K562 (cell line): ENCODE data around the gene TUBB2A. TPM values are rescaled to one million over a fixed set of nuclear protein-coding genes. Genes with fewer than 3 reads are reported as not detected.
A peak's percentile ranks its signal among the peaks of the same experiment; 100 is the strongest.

Experiments
- ARID1B ChIP-seq: fragments of 450-650 bp; IDR thresholded peaks from 2 replicates; pipeline ENCODE4 v1.6.1; 2016; ENCODE audit warnings: antibody characterized with exemption, mild to moderate bottlenecking, inconsistent platforms
- CTBP1 ChIP-seq: fragments of 450-650 bp; IDR thresholded peaks from 2 replicates; pipeline ENCODE4 v1.6.1; 2016; ENCODE audit warnings: borderline replicate concordance
- FOSL1 ChIP-seq: fragments of 200-800 bp; sonication (Bioruptor generic); conservative IDR thresholded peaks from 2 replicates; pipeline ENCODE4 v1.6.1; 2016; ENCODE audit warnings: missing genetic modification characterization, missing compliant biosample characterization
- HDAC1 ChIP-seq, 2 experiments: fragments of 450-650 bp; IDR thresholded peaks; 2 replicates each; pipeline ENCODE4 v1.6.1; 2016 to 2017; ENCODE audit warnings: inconsistent platforms in 1 of 2, mild to moderate bottlenecking in 1 of 2, moderate library complexity in 1 of 2
- HNRNPLL ChIP-seq: fragments of 200-400 bp; formaldehyde crosslinking; IDR thresholded peaks from 2 replicates; pipeline ENCODE4 v1.6.1; 2017; ENCODE audit warnings: low read length, low read depth, mild to moderate bottlenecking; ENCODE audit not compliant: poor library complexity, severe bottlenecking
- NCOA4 ChIP-seq: fragments of 450-650 bp; IDR thresholded peaks from 2 replicates; pipeline ENCODE4 v1.6.1; 2018; ENCODE audit warnings: mild to moderate bottlenecking; ENCODE audit not compliant: partially characterized antibody
- NCOR1 ChIP-seq: fragments of 450-650 bp; IDR thresholded peaks from 2 replicates; pipeline ENCODE4 v1.6.1; 2016; ENCODE audit warnings: mild to moderate bottlenecking, moderate library complexity
- ZNF316 ChIP-seq: fragments of 450-650 bp; IDR thresholded peaks from 2 replicates; pipeline ENCODE4 v1.6.1; 2016
- ZNF76 ChIP-seq: fragments of 250-450 bp; sonication (Bioruptor Pico); IDR thresholded peaks from 2 replicates; pipeline ENCODE4 v1.4.0; 2020; ENCODE audit warnings: mild to moderate bottlenecking, moderate library complexity, borderline replicate concordance
- polyA plus RNA-seq, 8 experiments: library from polyadenylated mRNA; depleted of rRNA in 4 of 8; stranded (reverse) in 5 of 8; unstranded in 3 of 8; fragments of >200 nt; fragmentation: Nextera tagmentation in 2 of 8; fragmentation: Illumina TruSeq in 1 of 8; extraction: Ambion mirVana in 2 of 8; extraction: Trizol in 1 of 8; gene quantifications; 2 replicates each; pipeline versions ENCODE4 v1.2.1 to v1.2.3, GENCODE V29; 2011 to 2014; ENCODE audit warnings: inconsistent platforms in 1 of 8, missing spikeins in 1 of 8
- total RNA-seq, 7 experiments: library from RNA; depleted of rRNA in 6 of 7; stranded (reverse); fragments of >200 nt in 6 of 7; fragmentation: Illumina TruSeq in 2 of 7; extraction: Trizol in 2 of 7; gene quantifications; 2 replicates each; pipeline versions ENCODE4 v1.2.1 to v1.2.3, GENCODE V29; 2011 to 2021; ENCODE audit warnings: low replicate concordance in 1 of 7
- TF ChIP-seq, protein P1 (sequence below): fragments of 450-650 bp; formaldehyde crosslinking; IDR thresholded peaks from 2 replicates; pipeline ENCODE4 v1.4.0; 2022; ENCODE audit warnings: missing genetic modification characterization
- TF ChIP-seq, protein P2 (sequence below), 2 experiments: fragments of 450-650 bp; formaldehyde crosslinking in 1 of 2; IDR thresholded peaks; 2 replicates each; pipeline versions ENCODE4 v1.4.0 to v1.6.1; 2014 to 2020; ENCODE audit warnings: mild to moderate bottlenecking in 2 of 2, borderline replicate concordance in 1 of 2, low read depth in 1 of 2
- TF ChIP-seq, protein P3 (sequence below), 2 experiments: fragments of 450-650 bp; IDR thresholded peaks; 2 replicates each; pipeline ENCODE4 v1.6.1; 2016
- TF ChIP-seq, protein P4 (sequence below): sonication (generic); formaldehyde crosslinking; IDR thresholded peaks from 2 replicates; pipeline ENCODE4 v1.8.0; 2023; ENCODE audit warnings: mild to moderate bottlenecking, missing genetic modification reagents
- TF ChIP-seq, protein P5 (sequence below): fragments of 450-650 bp; conservative IDR thresholded peaks from 2 replicates; pipeline ENCODE4 v1.6.1; 2016; ENCODE audit warnings: missing genetic modification characterization, low read depth, mild to moderate bottlenecking, control low read depth, missing compliant biosample characterization

Gene TUBB2A
- total and polyA plus RNA-seq, 9 of the 15 experiments (the other 6 are each of a cell fraction or from before 2014, with no cell fraction given): 3.6 to 92.1 (median 45.6) TPM

DNA sequence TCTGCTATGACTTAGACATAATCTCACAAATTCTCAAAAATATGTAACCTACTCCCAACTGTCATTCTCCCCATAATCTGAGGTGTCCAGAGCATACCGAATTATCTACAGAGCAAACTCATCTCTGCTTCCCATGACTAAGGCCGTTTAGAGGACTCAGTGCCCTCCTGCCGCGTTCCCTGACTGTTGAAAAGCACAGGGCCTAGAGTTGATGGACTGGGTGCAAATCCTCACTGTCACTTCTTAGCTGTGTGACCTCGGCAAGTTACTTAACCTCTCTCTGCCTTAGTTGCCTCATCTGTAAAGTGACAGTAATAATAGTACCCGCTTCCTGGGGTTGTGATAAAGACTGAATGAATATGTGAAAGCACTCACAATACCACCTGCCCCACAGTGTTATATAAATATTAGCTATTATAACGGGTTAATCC lies 4.7 kb upstream of the TUBB2A start (continued):
- TF ChIP-seq, protein P1, sequence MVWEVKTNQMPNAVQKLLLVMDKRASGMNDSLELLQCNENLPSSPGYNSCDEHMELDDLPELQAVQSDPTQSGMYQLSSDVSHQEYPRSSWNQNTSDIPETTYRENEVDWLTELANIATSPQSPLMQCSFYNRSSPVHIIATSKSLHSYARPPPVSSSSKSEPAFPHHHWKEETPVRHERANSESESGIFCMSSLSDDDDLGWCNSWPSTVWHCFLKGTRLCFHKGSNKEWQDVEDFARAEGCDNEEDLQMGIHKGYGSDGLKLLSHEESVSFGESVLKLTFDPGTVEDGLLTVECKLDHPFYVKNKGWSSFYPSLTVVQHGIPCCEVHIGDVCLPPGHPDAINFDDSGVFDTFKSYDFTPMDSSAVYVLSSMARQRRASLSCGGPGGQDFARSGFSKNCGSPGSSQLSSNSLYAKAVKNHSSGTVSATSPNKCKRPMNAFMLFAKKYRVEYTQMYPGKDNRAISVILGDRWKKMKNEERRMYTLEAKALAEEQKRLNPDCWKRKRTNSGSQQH (CRISPR knock-in tag): peak; percentile 82; the same call in 1 of the 2 replicates
- TF ChIP-seq FOSL1 (tag): peak; percentile 71
- TF ChIP-seq, protein P2, sequence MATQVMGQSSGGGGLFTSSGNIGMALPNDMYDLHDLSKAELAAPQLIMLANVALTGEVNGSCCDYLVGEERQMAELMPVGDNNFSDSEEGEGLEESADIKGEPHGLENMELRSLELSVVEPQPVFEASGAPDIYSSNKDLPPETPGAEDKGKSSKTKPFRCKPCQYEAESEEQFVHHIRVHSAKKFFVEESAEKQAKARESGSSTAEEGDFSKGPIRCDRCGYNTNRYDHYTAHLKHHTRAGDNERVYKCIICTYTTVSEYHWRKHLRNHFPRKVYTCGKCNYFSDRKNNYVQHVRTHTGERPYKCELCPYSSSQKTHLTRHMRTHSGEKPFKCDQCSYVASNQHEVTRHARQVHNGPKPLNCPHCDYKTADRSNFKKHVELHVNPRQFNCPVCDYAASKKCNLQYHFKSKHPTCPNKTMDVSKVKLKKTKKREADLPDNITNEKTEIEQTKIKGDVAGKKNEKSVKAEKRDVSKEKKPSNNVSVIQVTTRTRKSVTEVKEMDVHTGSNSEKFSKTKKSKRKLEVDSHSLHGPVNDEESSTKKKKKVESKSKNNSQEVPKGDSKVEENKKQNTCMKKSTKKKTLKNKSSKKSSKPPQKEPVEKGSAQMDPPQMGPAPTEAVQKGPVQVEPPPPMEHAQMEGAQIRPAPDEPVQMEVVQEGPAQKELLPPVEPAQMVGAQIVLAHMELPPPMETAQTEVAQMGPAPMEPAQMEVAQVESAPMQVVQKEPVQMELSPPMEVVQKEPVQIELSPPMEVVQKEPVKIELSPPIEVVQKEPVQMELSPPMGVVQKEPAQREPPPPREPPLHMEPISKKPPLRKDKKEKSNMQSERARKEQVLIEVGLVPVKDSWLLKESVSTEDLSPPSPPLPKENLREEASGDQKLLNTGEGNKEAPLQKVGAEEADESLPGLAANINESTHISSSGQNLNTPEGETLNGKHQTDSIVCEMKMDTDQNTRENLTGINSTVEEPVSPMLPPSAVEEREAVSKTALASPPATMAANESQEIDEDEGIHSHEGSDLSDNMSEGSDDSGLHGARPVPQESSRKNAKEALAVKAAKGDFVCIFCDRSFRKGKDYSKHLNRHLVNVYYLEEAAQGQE (IDR thresholded peaks at IDR 0.05; ENCODE audit: borderline replicate concordance): no peak
- TF ChIP-seq, protein P2 (CRISPR knock-in tag; IDR thresholded peaks at IDR 0.05; ENCODE audit: low read depth): no peak
- TF ChIP-seq, protein P3, sequence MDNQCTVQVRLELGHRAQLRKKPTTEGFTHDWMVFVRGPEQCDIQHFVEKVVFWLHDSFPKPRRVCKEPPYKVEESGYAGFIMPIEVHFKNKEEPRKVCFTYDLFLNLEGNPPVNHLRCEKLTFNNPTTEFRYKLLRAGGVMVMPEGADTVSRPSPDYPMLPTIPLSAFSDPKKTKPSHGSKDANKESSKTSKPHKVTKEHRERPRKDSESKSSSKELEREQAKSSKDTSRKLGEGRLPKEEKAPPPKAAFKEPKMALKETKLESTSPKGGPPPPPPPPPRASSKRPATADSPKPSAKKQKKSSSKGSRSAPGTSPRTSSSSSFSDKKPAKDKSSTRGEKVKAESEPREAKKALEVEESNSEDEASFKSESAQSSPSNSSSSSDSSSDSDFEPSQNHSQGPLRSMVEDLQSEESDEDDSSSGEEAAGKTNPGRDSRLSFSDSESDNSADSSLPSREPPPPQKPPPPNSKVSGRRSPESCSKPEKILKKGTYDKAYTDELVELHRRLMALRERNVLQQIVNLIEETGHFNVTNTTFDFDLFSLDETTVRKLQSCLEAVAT (IDR thresholded peaks at IDR 0.05): peak in 1 of 2 experiments; percentile 19; a peak in 2 of 4 replicates
- peak; percentile 21; the same call in 1 of the 2 replicates for TF ChIP-seq NCOR1
- TF ChIP-seq ARID1B: peak; percentile 64; the same call in 1 of the 2 replicates
- no peak for TF ChIP-seq HNRNPLL
- no peak for TF ChIP-seq NCOA4
- TF ChIP-seq HDAC1 (IDR thresholded peaks at IDR 0.05): peak in 1 of 2 experiments; percentile 49; a peak in 2 of 4 replicates
- TF ChIP-seq, protein P4, sequence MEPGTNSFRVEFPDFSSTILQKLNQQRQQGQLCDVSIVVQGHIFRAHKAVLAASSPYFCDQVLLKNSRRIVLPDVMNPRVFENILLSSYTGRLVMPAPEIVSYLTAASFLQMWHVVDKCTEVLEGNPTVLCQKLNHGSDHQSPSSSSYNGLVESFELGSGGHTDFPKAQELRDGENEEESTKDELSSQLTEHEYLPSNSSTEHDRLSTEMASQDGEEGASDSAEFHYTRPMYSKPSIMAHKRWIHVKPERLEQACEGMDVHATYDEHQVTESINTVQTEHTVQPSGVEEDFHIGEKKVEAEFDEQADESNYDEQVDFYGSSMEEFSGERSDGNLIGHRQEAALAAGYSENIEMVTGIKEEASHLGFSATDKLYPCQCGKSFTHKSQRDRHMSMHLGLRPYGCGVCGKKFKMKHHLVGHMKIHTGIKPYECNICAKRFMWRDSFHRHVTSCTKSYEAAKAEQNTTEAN (CRISPR knock-in tag): no peak
- TF ChIP-seq ZNF316: peak; percentile 93
- TF ChIP-seq, protein P5, sequence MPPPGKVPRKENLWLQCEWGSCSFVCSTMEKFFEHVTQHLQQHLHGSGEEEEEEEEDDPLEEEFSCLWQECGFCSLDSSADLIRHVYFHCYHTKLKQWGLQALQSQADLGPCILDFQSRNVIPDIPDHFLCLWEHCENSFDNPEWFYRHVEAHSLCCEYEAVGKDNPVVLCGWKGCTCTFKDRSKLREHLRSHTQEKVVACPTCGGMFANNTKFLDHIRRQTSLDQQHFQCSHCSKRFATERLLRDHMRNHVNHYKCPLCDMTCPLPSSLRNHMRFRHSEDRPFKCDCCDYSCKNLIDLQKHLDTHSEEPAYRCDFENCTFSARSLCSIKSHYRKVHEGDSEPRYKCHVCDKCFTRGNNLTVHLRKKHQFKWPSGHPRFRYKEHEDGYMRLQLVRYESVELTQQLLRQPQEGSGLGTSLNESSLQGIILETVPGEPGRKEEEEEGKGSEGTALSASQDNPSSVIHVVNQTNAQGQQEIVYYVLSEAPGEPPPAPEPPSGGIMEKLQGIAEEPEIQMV (tag): no peak
- no peak for TF ChIP-seq ZNF76 (CRISPR knock-in tag)
- peak; percentile 11 for TF ChIP-seq CTBP1
